Right lobe of liver (tissue), 6 donors: ENCODE results near the gene SALL1. TPM values are rescaled to one million over a fixed set of nuclear protein-coding genes. Genes with fewer than 3 reads are reported as not detected.

Experiments used
- ATAC-seq, 4 donors: fragments of 200-7000 bp; cut with Tn5 transposase; one replicate each; pipeline ENCODE4 v1.9.1; 2020; ENCODE audit warnings: mild to moderate bottlenecking in 4 of 4, moderate library complexity in 4 of 4
- DNase-seq, 3 donors: peaks; one replicate each; pipeline ENCODE4 v3.0.0-alpha.2; 2020
- H3K27ac ChIP-seq, 3 donors: fragments of 200-600 bp; one replicate each; pipeline ENCODE4 v1.8.0; 2022
- H3K27me3 ChIP-seq, 2 donors: fragments of 200-600 bp; one replicate each; pipeline ENCODE4 v1.8.0; 2022
- H3K36me3 ChIP-seq, 4 donors: fragments of 200-600 bp; sonication (generic) in 1 of 4; one replicate each; pipeline versions ENCODE4 v1.5.1 to v1.8.0; 2017 to 2022; ENCODE audit warnings: control low read depth in 1 of 4
- H3K4me1 ChIP-seq, 4 donors: fragments of 200-600 bp; sonication (generic) in 1 of 4; one replicate each; pipeline versions ENCODE4 v1.5.1 to v1.8.0; 2017 to 2022; ENCODE audit warnings: control low read depth in 1 of 4
- H3K4me3 ChIP-seq, 3 donors: fragments of 200-600 bp; one replicate each; pipeline ENCODE4 v1.8.0; 2022
- H3K9me3 ChIP-seq, 4 donors: fragments of 200-600 bp; sonication (generic) in 1 of 4; one replicate each; pipeline versions ENCODE4 v1.5.1 to v1.8.0; 2017 to 2022; ENCODE audit warnings: control low read depth in 1 of 4
- POLR2A ChIP-seq: fragments of 450-650 bp; IDR thresholded peaks from one replicate; pipeline ENCODE4 v1.6.1; 2017; ENCODE audit warnings: antibody characterized with exemption, mild to moderate bottlenecking
- WGBS: methylation state at CpG from one replicate; pipeline ENCODE4 v1.1.6; 2018; ENCODE audit warnings: low coverage, low lambda C conversion rate; ENCODE audit not compliant: insufficient coverage; ENCODE audit errors: missing lambda C conversion rate; 5-methylcytosine and 5-hydroxymethylcytosine counted together
- intact Hi-C, 2 donors: fragments of 100-400 bp; cut with DNase I; formaldehyde crosslinking; loops; one replicate each; pipeline versions ENCODE4 v1.11.2 to v1.14.1; 2022
- total RNA-seq, 6 experiments: library from RNA; depleted of rRNA in 2 of 6; stranded (reverse); fragments of >200 nt in 2 of 6; fragmentation: NEBNext Ultra II Directional in 3 of 6; extraction: Animal tissue kit (Norgen Biotek cat#: 25700) in 3 of 6; gene quantifications; one replicate each; pipeline versions ENCODE4 v1.1.0 to v1.2.4, GENCODE V29; 2016 to 2023
- TF ChIP-seq, protein P1 (sequence below), 4 donors: fragments of 200-600 bp in 3 of 4; fragments of 450-650 bp in 1 of 4; IDR thresholded peaks; one replicate each; pipeline versions ENCODE4 v1.5.1 to v1.8.0; 2016 to 2022; ENCODE audit warnings: antibody characterized with exemption in 4 of 4, mild to moderate bottlenecking in 2 of 4
- donor health status: DM: no; HTN: yes; CAD: no.
- donor health status: DM: no; HTN: no; CAD: no.
- donor health status: DM: no; HTN: no; CAD: no.
- donor health status: DM: no; HTN: yes; CAD: no.
- donor health status: DM: no; HTN: yes; CAD: no.

The SALL1 gene
- total RNA-seq, 6 experiments from 2014 or later, result 22.9 to 30.1 (median 26.4) TPM

DNA sequence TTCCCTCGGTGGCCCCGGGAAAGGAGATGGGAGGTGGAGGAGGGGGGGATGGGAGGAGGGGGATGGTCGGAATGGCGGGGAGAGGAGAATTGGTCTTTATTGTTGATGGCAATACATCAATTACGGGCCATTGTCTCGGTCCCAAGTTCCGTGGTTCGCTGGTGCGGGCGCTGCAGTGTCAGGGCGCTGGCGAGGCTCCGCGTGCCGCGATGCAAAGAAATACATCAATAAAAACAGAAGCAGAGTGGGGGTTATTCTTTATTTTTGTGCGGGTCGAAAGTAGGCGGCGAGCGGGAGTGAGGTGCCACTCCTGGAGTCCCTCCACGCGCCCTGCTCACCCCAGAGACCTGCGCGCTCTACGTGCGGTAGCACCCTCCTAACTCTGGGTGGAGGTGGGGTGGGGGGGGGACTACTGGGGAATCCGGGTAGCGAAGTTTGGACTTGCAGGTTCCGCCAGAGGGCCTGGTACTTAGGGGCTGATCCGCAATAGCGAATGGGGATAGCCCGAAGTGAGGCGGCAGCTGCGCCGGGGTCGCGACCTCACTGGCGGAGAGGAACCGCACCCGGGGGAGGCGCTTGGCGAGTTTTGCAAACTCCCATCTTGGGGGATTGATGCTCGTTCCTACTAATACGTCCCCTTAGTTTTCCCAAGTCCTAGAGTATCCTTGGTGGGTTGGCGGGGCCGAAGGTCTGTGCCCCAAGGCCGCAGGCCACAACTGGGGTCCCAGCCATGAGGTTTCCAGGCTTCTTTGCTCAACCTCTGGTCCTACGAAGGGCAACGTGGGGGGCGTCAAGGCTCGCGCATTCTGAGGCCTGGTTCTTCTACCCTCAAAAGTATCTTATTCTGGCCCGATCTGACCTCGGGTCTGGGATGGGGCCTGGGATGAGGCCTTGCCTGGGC lies 3.5 kb upstream of the SALL1 start:
- DNase-seq (peak in 2 of 3 donors; percentile 48 to 70), ATAC-seq (no peak)
- peak overlapping the region; percentile 85 to 99 (median 89) for H3K27ac ChIP-seq
- 30% methylated on average over 27 of the region's 55 CpGs for WGBS
- H3K36me3 ChIP-seq, result no peaks in the 10 kb centered on the region
- no peaks in the 10 kb centered on the region for H3K27me3 ChIP-seq
- intact Hi-C loops, result no loop called here
- no peaks in the 10 kb centered on the region for H3K9me3 ChIP-seq
- TF ChIP-seq, protein P1, sequence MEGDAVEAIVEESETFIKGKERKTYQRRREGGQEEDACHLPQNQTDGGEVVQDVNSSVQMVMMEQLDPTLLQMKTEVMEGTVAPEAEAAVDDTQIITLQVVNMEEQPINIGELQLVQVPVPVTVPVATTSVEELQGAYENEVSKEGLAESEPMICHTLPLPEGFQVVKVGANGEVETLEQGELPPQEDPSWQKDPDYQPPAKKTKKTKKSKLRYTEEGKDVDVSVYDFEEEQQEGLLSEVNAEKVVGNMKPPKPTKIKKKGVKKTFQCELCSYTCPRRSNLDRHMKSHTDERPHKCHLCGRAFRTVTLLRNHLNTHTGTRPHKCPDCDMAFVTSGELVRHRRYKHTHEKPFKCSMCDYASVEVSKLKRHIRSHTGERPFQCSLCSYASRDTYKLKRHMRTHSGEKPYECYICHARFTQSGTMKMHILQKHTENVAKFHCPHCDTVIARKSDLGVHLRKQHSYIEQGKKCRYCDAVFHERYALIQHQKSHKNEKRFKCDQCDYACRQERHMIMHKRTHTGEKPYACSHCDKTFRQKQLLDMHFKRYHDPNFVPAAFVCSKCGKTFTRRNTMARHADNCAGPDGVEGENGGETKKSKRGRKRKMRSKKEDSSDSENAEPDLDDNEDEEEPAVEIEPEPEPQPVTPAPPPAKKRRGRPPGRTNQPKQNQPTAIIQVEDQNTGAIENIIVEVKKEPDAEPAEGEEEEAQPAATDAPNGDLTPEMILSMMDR (IDR thresholded peaks at IDR 0.05), result no peak
- TF ChIP-seq POLR2A, result no peak
- H3K4me1 ChIP-seq, result peaks cover 0 to 31% (median 10%) of the 10 kb centered on the region in 4 donors
- H3K4me3 ChIP-seq, result peak overlapping the region; percentile 35 to 63 (median 60)

DNA sequence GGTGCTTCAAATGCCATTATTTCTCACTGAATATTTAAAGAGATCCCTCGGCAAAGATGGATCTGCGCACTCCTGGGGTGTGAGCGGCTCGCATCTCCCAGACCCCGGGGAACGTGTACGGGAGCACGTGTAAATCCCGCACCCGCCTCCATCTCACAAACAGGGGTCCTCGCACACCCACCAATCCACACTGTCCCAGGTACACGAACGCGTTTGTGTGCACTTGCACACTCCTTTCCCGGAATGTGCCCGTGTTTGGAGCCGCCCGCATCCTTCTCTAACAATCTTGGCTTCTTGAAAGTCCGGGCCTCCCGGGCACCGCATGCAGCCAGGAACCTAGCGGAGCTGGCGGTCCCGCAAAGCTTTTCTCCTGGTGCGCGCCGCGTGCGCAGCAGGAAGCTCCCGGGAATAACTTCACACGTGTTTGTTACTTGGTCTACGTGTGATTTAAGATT lies 2.5 kb upstream of the SALL1 start:
- intact Hi-C loops, result no loop called here
- TF ChIP-seq, protein P1 (IDR thresholded peaks at IDR 0.05), result no peak
- no peak for TF ChIP-seq POLR2A
- peaks cover 0 to 26% (median 10%) of the 10 kb centered on the region in 4 donors for H3K4me1 ChIP-seq
- 25% methylated on average over 22 of the region's 32 CpGs for whole genome bisulfite sequencing
- no peak for DNase-seq
- no peaks in the 10 kb centered on the region for H3K9me3 ChIP-seq
- peak overlapping the region; percentile 90 to 99 (median 98) for H3K27ac ChIP-seq
- no peak for ATAC-seq
- H3K4me3 ChIP-seq, result peak overlapping the region; percentile 48 to 88 (median 80)
- no peaks in the 10 kb centered on the region for H3K27me3 ChIP-seq
- H3K36me3 ChIP-seq, result no peaks in the 10 kb centered on the region

- no peak for TF ChIP-seq POLR2A
- TF ChIP-seq, protein P1 (IDR thresholded peaks at IDR 0.05), result no peak
- Histone ChIP-seq H3K4me1 (peaks cover 0 to 23% (median 8%) of the 10 kb centered on the region in 4 donors), H3K27ac (peak overlapping the region; percentile 90 to 99 (median 98)), H3K9me3 (no peaks in the 10 kb centered on the region), H3K27me3 (no peaks in the 10 kb centered on the region), H3K4me3 (peak overlapping the region; percentile 48 to 88 (median 80)), H3K36me3 (no peaks in the 10 kb centered on the region)
- DNase-seq, result no peak
- WGBS, result 6% methylated on average over 24 of the region's 60 CpGs
- intact Hi-C loops, result no loop called here
- no peak for ATAC-seq
These were observed 1.9 kb upstream of the SALL1 start for GRCh38 chr16:51152691-51153576.

GRCh38 chr16:51151961-51152663 lies 1.0 kb upstream of the SALL1 start:
- intact Hi-C loops, result no loop called here
- Histone ChIP-seq H3K27ac (peak overlapping the region; percentile 90 to 99 (median 98)), H3K4me1 (peaks cover 0 to 19% (median 4%) of the 10 kb centered on the region in 4 donors), H3K27me3 (no peaks in the 10 kb centered on the region), H3K36me3 (no peaks in the 10 kb centered on the region), H3K9me3 (no peaks in the 10 kb centered on the region), H3K4me3 (peak overlapping the region; percentile 48 to 88 (median 80))
- 3% methylated on average over 5 of the region's 56 CpGs for WGBS
- DNase-seq (peak; percentile 92 to 96 (median 94)), ATAC-seq (peak; percentile 57 to 84 (median 72))
- TF ChIP-seq POLR2A, result peak; percentile 90
- TF ChIP-seq, protein P1 (IDR thresholded peaks at IDR 0.05), result no peak
